ENCODE results near the gene GRPR.
"Not testable (repeated sequence)": the region's sequence is repeated elsewhere in the genome, so short reads cannot be mapped to it uniquely, and the experiment has no call there.

The GRPR gene

GRCh38 chrX:16137416-16138107 is 14.2 kb downstream of the GRPR start:
- no peak for DNase-seq

DNA sequence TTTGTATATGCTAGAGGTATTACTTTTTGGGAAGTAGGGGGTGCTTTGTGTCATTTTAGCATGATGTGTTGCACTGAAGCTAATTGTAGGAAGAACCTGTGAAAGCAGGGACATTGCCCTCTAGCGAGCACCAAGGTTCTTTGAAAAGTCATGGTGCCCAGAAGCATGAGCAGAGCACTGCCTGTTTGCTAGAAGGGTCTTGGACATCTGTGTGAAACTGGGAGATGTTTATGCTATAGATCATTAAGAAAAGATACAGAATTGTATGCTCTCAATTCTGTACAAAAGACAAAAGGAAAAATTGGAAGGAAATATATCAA is 14.7 kb downstream of the GRPR start:
- DNase-seq = no peak

DNA sequence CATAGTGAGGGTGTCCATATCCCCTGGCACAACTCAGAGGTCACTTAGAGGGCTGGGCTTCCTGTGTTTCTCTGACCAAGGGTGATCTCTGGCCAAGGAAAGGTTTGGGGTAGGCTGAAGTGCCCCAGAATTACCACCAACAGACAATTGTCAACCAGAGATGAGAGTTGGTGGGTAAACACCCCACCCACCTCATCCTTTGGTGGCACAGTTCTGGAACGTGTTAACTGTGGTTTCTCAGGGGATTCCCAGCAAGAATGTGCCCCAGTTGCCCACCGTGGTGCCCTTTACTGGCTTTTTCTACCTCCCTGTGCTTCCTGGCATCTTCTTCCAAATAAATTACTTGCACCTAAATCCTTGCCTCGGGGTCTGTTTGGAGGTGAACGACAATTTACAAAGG is 17.1 kb downstream of the GRPR start:
- DNase-seq = no peak

GRCh38 chrX:16140983-16141382 is 17.6 kb downstream of the GRPR start:
- no peak for DNase-seq

GRCh38 chrX:16141422-16142245 is 18.3 kb downstream of the GRPR start:
- no peak for DNase-seq

DNA sequence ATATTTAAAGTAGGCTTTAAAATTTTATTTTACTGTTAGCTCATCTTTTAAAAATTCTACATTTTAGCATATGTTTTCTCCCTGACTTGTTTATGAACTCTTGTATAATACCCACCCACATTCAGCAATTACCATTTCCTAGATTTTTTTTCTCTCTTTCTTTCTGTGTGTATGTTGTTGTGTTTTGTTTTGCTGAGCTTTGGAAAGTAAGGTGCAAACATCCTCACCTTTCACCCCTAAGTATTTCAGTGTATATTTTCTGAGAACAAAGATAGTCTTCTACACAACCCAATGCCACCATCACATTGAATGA is 18.8 kb downstream of the GRPR start:
- no peak for DNase-seq

DNA sequence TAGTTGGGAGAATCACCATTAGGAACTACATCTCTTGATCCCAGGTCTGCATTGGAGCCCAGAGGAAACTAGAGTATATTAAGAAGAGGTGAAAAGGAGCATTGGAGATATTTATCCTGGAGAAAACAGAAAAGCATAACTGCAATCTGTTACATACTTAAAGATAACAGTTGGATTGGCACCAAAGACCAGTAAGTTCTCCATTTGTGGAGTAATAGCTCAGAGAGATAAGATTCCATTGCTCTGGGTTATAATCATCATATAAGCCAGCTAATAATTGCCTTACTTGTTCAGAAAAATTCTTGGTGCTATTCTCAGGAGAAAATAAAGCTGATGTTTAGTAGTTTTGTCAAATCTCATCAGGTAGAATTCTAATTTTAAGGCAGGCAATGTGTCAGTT is 20.6 kb downstream of the GRPR start:
- no peak for DNase-seq

GRCh38 chrX:16144420-16144819 is 21.1 kb downstream of the GRPR start:
- DNase-seq = no peak

GRCh38 chrX:16145093-16145492 is 21.7 kb downstream of the GRPR start:
- not testable (repeated sequence) for DNase-seq

DNA sequence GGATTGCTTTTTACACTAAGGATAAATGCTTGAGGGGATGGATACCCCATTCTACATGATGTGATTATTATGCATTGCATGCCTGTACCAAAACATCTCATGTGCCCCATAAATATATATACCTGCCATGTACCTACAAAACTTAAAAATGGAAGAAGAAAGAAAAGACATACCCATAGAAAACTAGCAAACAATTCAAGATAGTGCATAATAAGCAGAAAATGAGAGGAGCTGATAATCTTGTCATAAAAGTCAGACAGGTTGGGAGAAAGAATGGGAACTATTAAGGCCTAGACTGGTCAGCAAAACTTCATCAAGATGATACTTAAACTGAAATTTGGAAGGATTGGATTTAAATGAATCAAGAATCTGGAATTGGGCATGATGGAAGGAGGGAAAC is 22.3 kb downstream of the GRPR start:
- no peak for DNase-seq

DNA sequence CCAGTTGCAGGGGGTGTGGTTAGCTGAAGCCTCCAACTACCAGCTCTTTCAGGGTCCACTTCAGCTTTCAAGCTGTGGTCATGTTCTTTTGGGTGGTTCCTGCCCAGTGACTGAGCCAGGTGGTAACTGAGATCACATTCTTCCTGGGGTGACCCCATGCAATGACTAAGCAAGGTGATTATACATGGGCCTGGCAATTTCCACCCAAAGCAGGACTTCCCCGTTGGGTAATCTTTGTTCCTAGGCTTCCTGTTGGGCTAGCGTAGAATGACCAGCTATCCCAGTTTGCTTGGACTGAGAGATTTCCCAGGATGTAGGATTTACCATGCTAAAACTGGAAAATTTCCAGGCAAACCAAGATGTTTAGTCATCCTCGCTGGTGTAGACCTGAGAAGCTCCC is 25.5 kb downstream of the GRPR start:
- DNase-seq = no peak

- DNase-seq = no peak
These were observed 32.3 kb downstream of the GRPR start for GRCh38 chrX:16155581-16156096.

- DNase-seq = no peak
These were observed 33.4 kb downstream of the GRPR start for GRCh38 chrX:16156692-16157331.

DNA sequence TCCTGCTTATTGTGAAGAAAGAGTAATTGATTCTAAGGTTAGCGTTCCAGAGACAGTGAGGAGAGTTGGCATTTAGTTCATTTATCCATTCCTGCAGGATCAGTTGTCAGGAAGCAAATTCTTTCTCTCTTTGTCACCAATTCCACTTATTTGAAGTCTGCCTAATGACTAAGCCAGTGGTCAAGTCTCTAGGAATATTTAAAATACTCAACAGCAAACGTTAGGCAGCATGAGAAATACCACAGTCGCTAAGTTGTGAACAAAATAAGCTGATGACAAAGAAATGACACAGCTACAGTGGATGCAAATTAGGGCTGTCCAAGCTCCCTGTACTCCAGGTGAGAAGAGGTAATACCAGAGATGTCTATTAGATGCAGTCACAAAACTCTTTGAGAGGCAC is 37.4 kb downstream of the GRPR start:
- DNase-seq = no peak

DNA sequence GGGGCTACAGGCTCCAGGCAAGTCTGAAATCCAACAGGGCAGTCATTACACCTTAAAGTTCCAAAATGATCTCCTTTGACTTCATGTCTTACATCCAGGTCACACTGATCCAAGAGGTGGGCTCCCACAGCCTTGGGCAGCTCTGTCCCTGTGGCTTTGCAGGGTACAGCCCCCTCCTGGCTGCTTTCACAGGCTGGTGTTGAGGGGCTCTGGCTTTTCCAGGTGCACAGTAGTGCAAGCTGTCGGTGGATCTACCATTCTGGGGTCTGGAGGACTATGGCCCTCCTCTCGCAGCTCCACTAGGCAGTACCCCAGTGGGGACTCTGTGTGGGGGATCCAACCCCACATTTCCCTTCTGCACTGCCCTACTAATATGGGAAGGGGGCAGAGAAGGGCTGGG is 37.8 kb downstream of the GRPR start:
- not testable (repeated sequence) for DNase-seq

DNA sequence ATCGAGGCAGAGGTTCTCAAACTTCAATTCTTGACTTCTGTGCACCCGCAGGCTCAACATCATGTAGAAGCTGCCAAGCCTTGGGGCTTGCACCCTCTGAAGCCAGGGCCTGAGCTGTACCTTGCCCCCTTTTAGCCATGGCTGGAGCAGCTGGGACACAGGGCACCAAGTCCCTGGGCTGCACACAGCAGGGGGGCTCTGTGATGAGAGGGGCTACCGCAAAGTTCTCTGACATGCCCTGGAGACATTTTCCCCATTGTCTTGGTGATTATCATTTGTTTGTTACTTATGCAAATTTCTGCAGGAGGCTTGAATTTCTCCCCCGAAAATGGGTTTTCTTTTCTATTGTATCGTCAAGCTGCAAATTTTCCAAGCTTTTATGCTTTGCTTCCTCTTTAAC is 39.0 kb downstream of the GRPR start:
- no peak for DNase-seq

DNA sequence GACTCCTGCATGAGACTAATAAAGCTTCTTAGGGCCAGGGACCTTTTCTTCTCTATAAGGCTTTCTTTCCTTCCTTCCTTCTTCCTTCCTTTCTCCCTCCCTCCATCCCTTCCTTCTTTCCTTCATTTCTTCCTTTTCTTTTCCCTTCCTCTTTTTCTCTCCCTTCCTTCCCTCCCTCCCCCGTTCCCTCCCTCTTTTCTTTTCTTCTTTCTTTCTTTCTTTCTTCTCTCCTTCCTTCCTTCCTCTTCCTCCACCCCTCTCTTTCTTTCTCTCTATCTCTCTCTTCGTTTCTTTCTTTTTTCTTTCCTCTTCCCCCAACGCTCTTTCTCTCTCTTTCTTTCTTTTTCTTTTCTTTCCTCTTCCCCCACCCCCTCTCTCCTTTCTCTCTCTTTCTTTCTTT is 41.4 kb downstream of the GRPR start:
- DNase-seq = no peak

DNA sequence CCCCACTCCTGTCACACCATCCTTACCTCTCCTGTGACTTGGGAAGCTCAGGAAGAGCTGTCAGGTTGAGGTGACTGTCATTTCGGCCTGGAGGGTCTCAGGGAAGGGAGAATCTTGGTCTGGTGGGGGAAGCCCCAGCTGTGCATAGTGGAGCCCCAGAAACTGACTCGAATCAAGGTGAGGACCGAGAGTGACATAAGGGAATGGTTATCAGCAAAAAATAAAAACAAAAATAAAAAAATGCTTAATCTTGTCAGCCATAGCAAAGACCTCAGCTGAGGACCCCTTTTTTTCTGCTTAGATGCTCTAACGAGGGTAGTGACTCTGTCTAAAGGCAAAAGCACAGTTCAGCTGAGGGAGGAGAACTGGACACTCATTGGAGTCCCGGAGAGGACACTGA is 43.8 kb downstream of the GRPR start, which contains the start of gene MAGEB17:
TSS of gene MAGEB17 (plus strand) at position 301 of the 400 bp plus-strand sequence. CDS start 2,902 bp downstream, outside the sequence.
- DNase-seq = no peak

DNA sequence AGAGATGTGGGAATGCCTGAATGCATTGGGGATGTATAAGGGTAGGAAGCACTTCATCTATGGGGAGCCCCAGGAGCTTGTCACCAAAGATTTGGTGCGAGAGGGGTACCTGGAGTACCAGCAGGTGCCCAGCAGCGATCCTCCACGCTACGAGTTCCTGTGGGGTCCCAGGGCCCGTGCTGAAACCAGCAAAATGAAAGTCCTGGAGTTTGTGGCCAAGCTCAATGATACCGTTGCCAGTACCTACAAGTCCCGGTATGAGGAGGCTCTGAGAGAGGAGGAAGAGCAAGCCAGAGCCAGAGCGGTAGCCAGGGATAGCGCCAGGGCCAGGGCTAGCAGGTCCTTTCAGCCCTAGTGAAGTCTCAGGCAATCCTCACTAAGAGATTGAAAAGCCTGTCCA is 47.7 kb downstream of the GRPR start:
- DNase-seq = no peak

DNA sequence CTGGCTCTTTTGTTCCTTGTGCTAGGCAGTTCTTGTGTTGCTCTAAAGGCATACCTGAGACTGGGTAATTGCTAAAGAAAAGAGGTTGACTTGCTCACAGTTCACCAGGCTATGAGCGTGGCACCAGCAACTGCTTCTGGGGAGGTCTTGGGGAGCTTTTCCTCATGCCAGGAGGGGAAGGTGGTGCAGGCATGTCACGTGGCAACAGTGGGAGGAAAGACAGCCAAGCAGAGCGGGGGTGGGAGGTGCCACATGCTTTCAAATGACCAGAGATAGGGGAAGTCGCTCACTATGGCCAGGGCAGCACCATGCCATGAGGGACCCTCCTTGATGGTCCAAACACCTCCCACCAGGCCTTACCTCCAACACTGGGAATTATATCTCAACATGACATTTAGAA is 48.6 kb downstream of the GRPR start:
- DNase-seq = no peak

DNA sequence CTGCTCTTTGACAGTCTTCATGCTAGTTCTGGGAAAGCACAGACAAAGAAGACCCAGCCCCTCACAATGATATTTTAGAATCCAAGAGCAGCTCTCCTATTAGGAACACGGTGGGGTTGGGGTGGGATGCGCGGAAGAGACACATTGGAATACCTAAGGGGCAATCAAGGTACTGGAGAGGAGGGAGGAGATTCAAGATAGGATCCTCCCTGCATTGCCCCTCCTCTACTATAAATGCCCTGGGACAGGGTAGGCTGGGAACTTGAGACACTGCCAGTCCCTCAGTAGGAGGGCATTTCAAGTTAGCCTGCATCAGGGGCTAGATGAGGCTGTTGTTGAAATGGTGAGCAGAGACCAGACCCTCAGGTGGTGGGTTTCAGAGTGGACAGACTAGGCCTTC is 49.0 kb downstream of the GRPR start:
- DNase-seq = no peak

DNA sequence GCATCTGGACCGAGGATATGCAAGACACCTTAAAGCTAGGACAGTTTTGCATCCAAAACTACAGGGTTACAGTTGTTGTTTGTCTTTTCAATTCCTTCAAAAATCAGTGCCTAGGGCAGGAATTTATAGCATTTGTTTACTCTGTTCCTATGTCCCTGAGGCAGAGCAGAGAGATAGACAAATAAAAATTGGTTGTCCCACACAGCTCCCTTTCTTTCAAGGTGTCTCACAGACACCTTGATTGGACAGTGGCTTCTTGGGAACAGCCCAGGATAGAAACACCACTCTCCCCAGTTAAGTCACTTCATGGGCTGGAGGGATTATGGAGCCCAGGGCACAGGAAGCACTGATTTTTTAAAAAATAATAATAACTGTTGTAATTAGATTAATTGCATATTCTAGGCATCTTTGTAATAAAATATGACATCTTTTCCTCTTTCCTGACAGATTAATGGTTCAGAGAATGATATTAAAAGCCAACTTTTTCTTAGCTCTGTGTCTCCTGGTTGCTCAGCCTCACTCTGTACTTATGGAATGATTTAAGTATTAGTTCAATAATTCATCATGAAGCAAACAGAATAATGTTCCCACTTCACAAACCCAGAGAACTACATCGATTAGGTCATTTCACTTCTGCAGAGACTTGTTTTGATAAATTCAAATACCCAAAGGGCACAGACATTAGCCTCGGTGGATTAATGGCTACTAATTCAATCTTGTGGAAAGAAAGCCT is 52.1 kb downstream of the GRPR start:
- DNase-seq = no peak

Measured in hypothalamus (tissue), 51 donors.